HG03280 (cell line): ENCODE data around the gene CABP5.

Source experiments
- ATAC-seq: cut with Tn5 transposase; IDR thresholded peaks from one replicate; pipeline ENCODE4 v1.9.1; 2021; ENCODE audit warnings: mild to moderate bottlenecking, moderate library complexity; ENCODE audit not compliant: unreplicated experiment

CABP5 gene

GRCh38 chr19:48033604-48034003 is 10.3 kb downstream of the CABP5 start:
- no peak for ATAC-seq

GRCh38 chr19:48030073-48030472 is 13.8 kb downstream of the CABP5 start:
- no peak for ATAC-seq

- no peak for ATAC-seq
Observed at GRCh38 chr19:48029431-48029830, 14.4 kb downstream of the CABP5 start.

GRCh38 chr19:48025480-48025879 is 18.4 kb downstream of the CABP5 start:
- no peak for ATAC-seq

- no peak for ATAC-seq
Observed at GRCh38 chr19:48023518-48023917, 20.4 kb downstream of the CABP5 start.

- ATAC-seq = no peak
Observed at GRCh38 chr19:48023011-48023410, 20.9 kb downstream of the CABP5 start.

- no peak for ATAC-seq
Observed at GRCh38 chr19:48020686-48021085, 23.2 kb downstream of the CABP5 start.

- ATAC-seq = no peak
Observed at GRCh38 chr19:48010932-48011758, 32.7 kb downstream of the CABP5 start.

- no peak for ATAC-seq
Observed at GRCh38 chr19:48006762-48007161, 37.1 kb downstream of the CABP5 start.

GRCh38 chr19:48004236-48004635 is 39.6 kb downstream of the CABP5 start:
- ATAC-seq = no peak

- no peak for ATAC-seq
Observed at GRCh38 chr19:48000846-48001245, 43.0 kb downstream of the CABP5 start.

GRCh38 chr19:47998800-47999199 is 45.1 kb downstream of the CABP5 start:
- ATAC-seq = no peak

- no peak for ATAC-seq
Observed at GRCh38 chr19:47996230-47996727, 47.6 kb downstream of the CABP5 start.

GRCh38 chr19:47994209-47994802 is 49.6 kb downstream of the CABP5 start, which contains the start of gene ELSPBP1:
TSS of gene ELSPBP1 (plus strand) at chr19:47994632. CDS start at chr19:48008668, 14,036 bp downstream.
- no peak for ATAC-seq

GRCh38 chr19:47992070-47992469 is 51.8 kb downstream of the CABP5 start, which contains the start of gene BSPH1:
TSS of gene BSPH1 (minus strand) at chr19:47992170. CDS start at chr19:47992081, 89 bp downstream.
- no peak for ATAC-seq

GRCh38 chr19:47991191-47991808 is 52.6 kb downstream of the CABP5 start:
- no peak for ATAC-seq
